ENCODE results near the gene CCDC3. TPM values are rescaled to one million over a fixed set of nuclear protein-coding genes. Genes with fewer than 3 reads are reported as not detected.
A peak's percentile ranks its signal among the peaks of the same experiment; 100 is the strongest.

The CCDC3 gene
- total and polyA plus RNA-seq, 5 donors: 9.3 to 24.6 (median 15.2) TPM

- Histone ChIP-seq H3K9me3 (ENCODE audit: control insufficient read depth, low read length) (no peaks in the 10 kb centered on the region), H3K4me1 (ENCODE audit: control insufficient read depth, insufficient read depth, low read length) (no peaks in the 10 kb centered on the region), H3K27me3 (ENCODE audit: control insufficient read depth, insufficient read depth) (no peaks in the 10 kb centered on the region), H3K4me3 (ENCODE audit: low read length) (no peak overlapping the region), H3K27ac (ENCODE audit: low read length) (no peak overlapping the region)
- DNase-seq: no peak
- WGBS: 94% methylated on average over 1 of the region's 1 CpG
- ATAC-seq: no peak
- intact Hi-C loops (cut with DNase I): no loop called here
Measured at GRCh38 chr10:12944931-12945330, 56.6 kb downstream of the CCDC3 start.

- ATAC-seq: no peak
Measured at GRCh38 chr10:12943425-12943824, 58.1 kb downstream of the CCDC3 start.

GRCh38 chr10:12941966-12942365 is 59.5 kb downstream of the CCDC3 start:
- no peaks in the 10 kb centered on the region for H3K9me3 ChIP-seq (ENCODE audit: control insufficient read depth, low read length)
- no peak for DNase-seq
- no peak overlapping the region for H3K4me3 ChIP-seq (ENCODE audit: low read length)
- no peaks in the 10 kb centered on the region for H3K4me1 ChIP-seq (ENCODE audit: control insufficient read depth, insufficient read depth, low read length)
- H3K27me3 ChIP-seq (ENCODE audit: control insufficient read depth, insufficient read depth): no peaks in the 10 kb centered on the region
- ATAC-seq: no peak
- no peak overlapping the region for H3K27ac ChIP-seq (ENCODE audit: low read length)
- whole genome bisulfite sequencing: 97% methylated on average over 1 of the region's 1 CpG
- intact Hi-C loops (cut with DNase I): no loop called here

More at GRCh38 chr10:12943425-12943824, 58.1 kb downstream of the CCDC3 start:
- Histone ChIP-seq H3K9me3 (ENCODE audit: control insufficient read depth, low read length) (no peaks in the 10 kb centered on the region), H3K27ac (ENCODE audit: low read length) (no peak overlapping the region), H3K4me1 (ENCODE audit: control insufficient read depth, insufficient read depth, low read length) (no peaks in the 10 kb centered on the region), H3K27me3 (ENCODE audit: control insufficient read depth, insufficient read depth) (no peaks in the 10 kb centered on the region), H3K4me3 (ENCODE audit: low read length) (no peak overlapping the region)
- intact Hi-C loops (cut with DNase I): no loop called here
- 84% methylated on average over 5 of the region's 5 CpGs for WGBS
- no peak for DNase-seq

- intact Hi-C loops (cut with DNase I): no loop called here
- ATAC-seq (no peak), DNase-seq (no peak)
- Histone ChIP-seq H3K9me3 (ENCODE audit: control insufficient read depth, low read length) (no peaks in the 10 kb centered on the region), H3K27me3 (ENCODE audit: control insufficient read depth, insufficient read depth) (no peaks in the 10 kb centered on the region), H3K27ac (ENCODE audit: low read length) (no peak overlapping the region), H3K4me3 (ENCODE audit: low read length) (no peak overlapping the region), H3K4me1 (ENCODE audit: control insufficient read depth, insufficient read depth, low read length) (no peaks in the 10 kb centered on the region)
- 60% methylated on average over 5 of the region's 5 CpGs for WGBS
Measured at GRCh38 chr10:12940791-12941190, 60.7 kb downstream of the CCDC3 start.

GRCh38 chr10:12938271-12938670 is 63.2 kb downstream of the CCDC3 start:
- H3K9me3 ChIP-seq (ENCODE audit: control insufficient read depth, low read length): no peaks in the 10 kb centered on the region

GRCh38 chr10:12937527-12937926 is 64.0 kb downstream of the CCDC3 start:
- H3K27me3 ChIP-seq (ENCODE audit: control insufficient read depth, insufficient read depth): no peaks in the 10 kb centered on the region
- DNase-seq (no peak), ATAC-seq (no peak)
- no peaks in the 10 kb centered on the region for H3K4me1 ChIP-seq (ENCODE audit: control insufficient read depth, insufficient read depth, low read length)
- no peak overlapping the region for H3K27ac ChIP-seq (ENCODE audit: low read length)
- 77% methylated on average over 3 of the region's 3 CpGs for WGBS
- no peaks in the 10 kb centered on the region for H3K9me3 ChIP-seq (ENCODE audit: control insufficient read depth, low read length)
- intact Hi-C loops (cut with DNase I): no loop called here
- no peak overlapping the region for H3K4me3 ChIP-seq (ENCODE audit: low read length)

More at GRCh38 chr10:12938271-12938670, 63.2 kb downstream of the CCDC3 start:
- H3K4me1 ChIP-seq (ENCODE audit: control insufficient read depth, insufficient read depth, low read length): no peaks in the 10 kb centered on the region
- H3K27me3 ChIP-seq (ENCODE audit: control insufficient read depth, insufficient read depth): no peaks in the 10 kb centered on the region
- intact Hi-C loops (cut with DNase I): no loop called here
- no peak overlapping the region for H3K27ac ChIP-seq (ENCODE audit: low read length)
- no peak for ATAC-seq
- WGBS: 50% methylated on average over 4 of the region's 4 CpGs
- H3K4me3 ChIP-seq (ENCODE audit: low read length): no peak overlapping the region
- no peak for DNase-seq

- Histone ChIP-seq H3K27ac (ENCODE audit: low read length) (no peak overlapping the region), H3K4me1 (ENCODE audit: control insufficient read depth, insufficient read depth, low read length) (no peaks in the 10 kb centered on the region), H3K27me3 (ENCODE audit: control insufficient read depth, insufficient read depth) (no peaks in the 10 kb centered on the region), H3K9me3 (ENCODE audit: control insufficient read depth, low read length) (no peaks in the 10 kb centered on the region), H3K4me3 (ENCODE audit: low read length) (no peak overlapping the region)
- intact Hi-C loops (cut with DNase I): no loop called here
- ATAC-seq (no peak), DNase-seq (no peak)
- 94% methylated on average over 4 of the region's 4 CpGs for WGBS
Measured at GRCh38 chr10:12934777-12935176, 66.7 kb downstream of the CCDC3 start.

- 74% methylated on average over 2 of the region's 2 CpGs for WGBS
- intact Hi-C loops (cut with DNase I): no loop called here
- Histone ChIP-seq H3K9me3 (ENCODE audit: control insufficient read depth, low read length) (no peaks in the 10 kb centered on the region), H3K4me1 (ENCODE audit: control insufficient read depth, insufficient read depth, low read length) (no peaks in the 10 kb centered on the region), H3K4me3 (ENCODE audit: low read length) (no peak overlapping the region), H3K27ac (ENCODE audit: low read length) (no peak overlapping the region), H3K27me3 (ENCODE audit: control insufficient read depth, insufficient read depth) (no peaks in the 10 kb centered on the region)
- no peak for ATAC-seq
- no peak for DNase-seq
Measured at GRCh38 chr10:12929381-12929780, 72.1 kb downstream of the CCDC3 start.

GRCh38 chr10:12928571-12928970 is 72.9 kb downstream of the CCDC3 start:
- intact Hi-C loops (cut with DNase I): no loop called here
- no peak overlapping the region for H3K4me3 ChIP-seq (ENCODE audit: low read length)
- H3K9me3 ChIP-seq (ENCODE audit: control insufficient read depth, low read length): no peaks in the 10 kb centered on the region
- ATAC-seq (no peak), DNase-seq (no peak)
- H3K4me1 ChIP-seq (ENCODE audit: control insufficient read depth, insufficient read depth, low read length): no peaks in the 10 kb centered on the region
- WGBS: 96% methylated on average over 6 of the region's 6 CpGs
- no peaks in the 10 kb centered on the region for H3K27me3 ChIP-seq (ENCODE audit: control insufficient read depth, insufficient read depth)
- H3K27ac ChIP-seq (ENCODE audit: low read length): no peak overlapping the region

GRCh38 chr10:12927896-12928295 is 73.6 kb downstream of the CCDC3 start:
- intact Hi-C loops (cut with DNase I): no loop called here
- H3K4me3 ChIP-seq (ENCODE audit: low read length): no peak overlapping the region
- ATAC-seq (no peak), DNase-seq (no peak)
- no peaks in the 10 kb centered on the region for H3K9me3 ChIP-seq (ENCODE audit: control insufficient read depth, low read length)
- H3K27me3 ChIP-seq (ENCODE audit: control insufficient read depth, insufficient read depth): no peaks in the 10 kb centered on the region
- no peaks in the 10 kb centered on the region for H3K4me1 ChIP-seq (ENCODE audit: control insufficient read depth, insufficient read depth, low read length)
- H3K27ac ChIP-seq (ENCODE audit: low read length): no peak overlapping the region
- 90% methylated on average over 1 of the region's 1 CpG for WGBS

GRCh38 chr10:12925845-12926244 is 75.7 kb downstream of the CCDC3 start:
- Histone ChIP-seq H3K4me1 (ENCODE audit: control insufficient read depth, insufficient read depth, low read length) (no peaks in the 10 kb centered on the region), H3K4me3 (ENCODE audit: low read length) (no peak overlapping the region), H3K9me3 (ENCODE audit: control insufficient read depth, low read length) (no peaks in the 10 kb centered on the region), H3K27me3 (ENCODE audit: control insufficient read depth, insufficient read depth) (no peaks in the 10 kb centered on the region), H3K27ac (ENCODE audit: low read length) (no peak overlapping the region)
- DNase-seq: peak in 1 of 3 donors; percentile 14
- intact Hi-C loops (cut with DNase I): no loop called here
- no peak for ATAC-seq
- WGBS: 98% methylated on average over 1 of the region's 1 CpG

- H3K27ac ChIP-seq (ENCODE audit: low read length): no peak overlapping the region
- intact Hi-C loops (cut with DNase I): no loop called here
- no peak overlapping the region for H3K4me3 ChIP-seq (ENCODE audit: low read length)
- no peaks in the 10 kb centered on the region for H3K4me1 ChIP-seq (ENCODE audit: control insufficient read depth, insufficient read depth, low read length)
- H3K9me3 ChIP-seq (ENCODE audit: control insufficient read depth, low read length): no peaks in the 10 kb centered on the region
- no peak for DNase-seq
- no peak for ATAC-seq
- 92% methylated on average over 5 of the region's 5 CpGs for WGBS
- H3K27me3 ChIP-seq (ENCODE audit: control insufficient read depth, insufficient read depth): no peaks in the 10 kb centered on the region
Measured at GRCh38 chr10:12924911-12925310, 76.6 kb downstream of the CCDC3 start.

All from right cardiac atrium (tissue), 5 donors.